GM12891 (cell line): ENCODE results near the gene PRMT6. TPM values are rescaled to one million over a fixed set of nuclear protein-coding genes. Genes with fewer than 3 reads are reported as not detected.
"Not testable (repeated sequence)": the region's sequence is repeated elsewhere in the genome, so short reads cannot be mapped to it uniquely, and the experiment has no call there.

Source experiments
- DNase-seq: peaks from one replicate; pipeline ENCODE4 v3.0.0; 2011; ENCODE audit warnings: low spot score; ENCODE audit not compliant: insufficient read length
- FAIRE-seq: peaks from 2 replicates; lab custom pipeline; 2011; peaks lifted over from hg19 to GRCh38; lab: Jason Lieb, UNC
- PAX5 ChIP-seq: IDR thresholded peaks from 2 replicates; pipeline ENCODE4 v1.6.1; 2011; ENCODE audit warnings: low read length, moderate library complexity, mild to moderate bottlenecking; ENCODE audit not compliant: insufficient read depth, severe bottlenecking
- POLR2A ChIP-seq: IDR thresholded peaks from 2 replicates; pipeline ENCODE4 v1.6.1; 2011; ENCODE audit warnings: low read depth, low read length, control low read depth
- POLR2AphosphoS5 ChIP-seq: IDR thresholded peaks from 2 replicates; pipeline ENCODE4 v1.6.1; 2011; ENCODE audit warnings: low read depth, low read length, control low read depth
- POU2F2 ChIP-seq: IDR thresholded peaks from 2 replicates; pipeline ENCODE4 v1.6.1; 2011; ENCODE audit warnings: low read depth, mild to moderate bottlenecking, control low read depth, low read length, moderate library complexity
- SPI1 ChIP-seq: IDR thresholded peaks from 2 replicates; pipeline ENCODE4 v1.6.1; 2011; ENCODE audit warnings: low read depth, low read length, control low read depth
- TAF1 ChIP-seq: IDR thresholded peaks from 2 replicates; pipeline ENCODE4 v1.6.1; 2011; ENCODE audit warnings: low read depth, low read length, control low read depth
- polyA plus RNA-seq: library from polyadenylated mRNA; unstranded; fragments of >200 nt; gene quantifications from one replicate; pipeline ENCODE4 v1.2.1, GENCODE V29; 2012; ENCODE audit warnings: low read depth, missing spikeins, inconsistent platforms; ENCODE audit not compliant: missing spikeins

Gene PRMT6
- polyA plus RNA-seq = 12.3 TPM

DNA sequence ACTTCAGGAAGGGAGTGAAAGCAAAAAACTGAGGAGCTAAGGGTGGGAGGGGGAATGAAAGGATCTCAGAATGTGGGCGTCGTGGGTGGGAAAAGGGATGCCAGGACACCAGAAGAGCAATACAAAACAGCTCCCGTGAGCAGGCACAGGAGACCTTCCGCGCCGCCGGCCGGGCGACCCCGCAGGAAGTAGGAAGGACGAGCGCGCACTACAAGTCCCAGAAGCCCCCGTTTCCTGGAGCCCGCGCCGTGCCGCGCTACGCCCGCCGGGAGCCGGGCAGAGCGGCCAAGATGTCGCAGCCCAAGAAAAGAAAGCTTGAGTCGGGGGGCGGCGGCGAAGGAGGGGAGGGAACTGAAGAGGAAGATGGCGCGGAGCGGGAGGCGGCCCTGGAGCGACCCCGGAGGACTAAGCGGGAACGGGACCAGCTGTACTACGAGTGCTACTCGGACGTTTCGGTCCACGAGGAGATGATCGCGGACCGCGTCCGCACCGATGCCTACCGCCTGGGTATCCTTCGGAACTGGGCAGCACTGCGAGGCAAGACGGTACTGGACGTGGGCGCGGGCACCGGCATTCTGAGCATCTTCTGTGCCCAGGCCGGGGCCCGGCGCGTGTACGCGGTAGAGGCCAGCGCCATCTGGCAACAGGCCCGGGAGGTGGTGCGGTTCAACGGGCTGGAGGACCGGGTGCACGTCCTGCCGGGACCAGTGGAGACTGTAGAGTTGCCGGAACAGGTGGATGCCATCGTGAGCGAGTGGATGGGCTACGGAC lies at the start of gene PRMT6:
TSS of gene PRMT6 (plus strand) at position 249 of the 771 bp plus-strand sequence. CDS start at position 291, 42 bp downstream.
- peak; percentile 78 for FAIRE-seq
- TF ChIP-seq POLR2A = peak; percentile 41; the same call in 1 of the 2 replicates
- TF ChIP-seq PAX5 = peak; percentile 20
- peak; percentile 81 for TF ChIP-seq TAF1
- no peak; the same call in none of the 2 replicates for TF ChIP-seq POLR2AphosphoS5
- 0 out of 2 replicates have a peak, but pooled peaks have one; percentile 19 for TF ChIP-seq SPI1
- DNase-seq = peak; percentile 71

DNA sequence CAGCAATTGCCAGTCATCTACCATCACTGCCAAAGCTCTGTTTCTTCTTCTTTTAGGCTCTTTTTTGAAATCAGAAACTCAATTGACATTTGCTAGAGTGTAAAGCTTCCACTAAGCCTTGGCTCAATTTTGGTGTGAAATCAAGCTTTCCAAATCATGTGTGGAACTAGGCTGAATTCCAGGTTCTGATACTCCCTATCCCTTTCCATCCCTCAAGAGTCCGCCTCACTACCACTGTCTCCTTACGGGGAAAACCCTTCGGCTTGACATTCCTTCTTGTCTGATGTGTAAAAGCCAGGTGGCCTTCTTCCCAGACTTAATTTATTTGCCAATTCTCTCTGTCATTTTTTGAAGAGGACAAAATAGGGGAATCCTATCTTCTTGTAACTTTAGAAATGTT lies 47.2 kb upstream of the PRMT6 start:
- TF ChIP-seq PAX5 (no peak), POLR2A (no peak), SPI1 (no peak), TAF1 (no peak), POU2F2 (no peak), POLR2AphosphoS5 (no peak)
- FAIRE-seq = no peak
- no peak for DNase-seq

DNA sequence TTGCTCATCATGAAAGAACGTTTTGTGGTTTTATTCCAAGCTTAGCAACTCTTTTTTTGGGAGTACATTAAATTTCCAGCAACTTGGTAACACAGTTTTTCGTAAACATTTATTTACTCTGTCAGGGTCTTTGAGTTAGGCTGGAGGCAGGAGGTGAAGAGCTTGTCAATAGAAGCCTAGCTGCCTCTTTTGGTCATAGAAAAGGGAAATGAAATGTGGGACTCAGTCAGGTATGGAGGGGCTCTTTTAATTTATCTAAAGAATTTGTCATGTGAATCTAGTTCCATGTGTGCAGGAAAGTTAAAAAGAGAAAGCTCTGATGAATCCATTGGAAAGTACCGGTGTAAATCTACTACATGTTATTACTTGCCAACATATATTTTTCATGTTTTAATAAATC lies 45.9 kb upstream of the PRMT6 start:
- FAIRE-seq (no peak), DNase-seq (no peak)
- TF ChIP-seq POU2F2 (no peak), POLR2AphosphoS5 (no peak), SPI1 (peak; percentile 81), POLR2A (no peak), TAF1 (no peak), PAX5 (no peak)

DNA sequence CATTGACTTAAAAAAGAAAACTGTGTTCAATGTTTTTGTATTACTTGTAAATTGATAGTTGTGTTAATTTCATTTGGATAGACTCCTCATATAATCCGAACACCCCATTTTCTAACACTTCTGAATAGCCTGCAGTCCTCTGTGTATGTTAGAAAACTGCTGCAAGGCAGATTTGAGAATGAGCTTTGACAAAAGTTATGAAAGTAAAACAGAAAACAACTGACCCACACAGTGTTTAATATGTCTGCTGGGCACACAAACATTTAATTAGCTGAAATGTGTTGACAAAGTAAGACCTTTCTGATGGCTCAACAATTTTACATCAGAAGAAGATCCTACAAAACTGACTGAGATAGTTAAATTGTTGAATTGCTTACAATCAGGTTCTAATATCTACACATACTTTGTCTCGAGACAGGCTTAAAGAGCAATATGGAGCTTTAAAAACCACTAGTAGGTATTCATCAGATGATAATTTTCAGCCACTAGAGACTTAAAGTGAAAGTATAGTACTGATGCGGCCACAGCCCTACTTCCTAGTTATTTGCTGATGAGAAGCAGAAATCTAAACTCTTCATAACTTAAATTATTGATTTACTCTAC lies 40.0 kb upstream of the PRMT6 start:
- DNase-seq (peak; percentile 13), FAIRE-seq (peak; percentile 72)
- no peak for TF ChIP-seq SPI1
- no peak for TF ChIP-seq PAX5
- TF ChIP-seq POU2F2 = no peak
- no peak for TF ChIP-seq TAF1
- no peak for TF ChIP-seq POLR2AphosphoS5
- TF ChIP-seq POLR2A = no peak

DNA sequence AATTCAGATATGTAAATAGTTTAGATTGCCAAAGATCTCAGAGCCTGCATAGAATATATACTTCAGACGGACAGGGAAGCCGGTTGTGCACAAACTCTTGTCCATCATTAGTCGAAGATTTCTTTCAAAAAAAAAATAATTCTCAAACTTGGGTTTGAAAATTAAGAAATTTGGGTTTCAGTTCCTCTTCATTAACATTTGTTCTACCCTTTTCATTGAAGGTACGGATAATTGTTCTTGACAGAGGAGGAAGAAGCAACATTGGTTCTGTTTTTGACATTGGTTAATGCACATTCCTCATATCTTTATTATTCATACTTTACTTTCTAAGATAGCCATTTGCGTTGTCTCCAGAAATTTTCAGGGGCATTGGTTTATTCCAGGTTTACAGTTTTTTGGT lies 38.0 kb upstream of the PRMT6 start:
- FAIRE-seq (no peak), DNase-seq (no peak)

DNA sequence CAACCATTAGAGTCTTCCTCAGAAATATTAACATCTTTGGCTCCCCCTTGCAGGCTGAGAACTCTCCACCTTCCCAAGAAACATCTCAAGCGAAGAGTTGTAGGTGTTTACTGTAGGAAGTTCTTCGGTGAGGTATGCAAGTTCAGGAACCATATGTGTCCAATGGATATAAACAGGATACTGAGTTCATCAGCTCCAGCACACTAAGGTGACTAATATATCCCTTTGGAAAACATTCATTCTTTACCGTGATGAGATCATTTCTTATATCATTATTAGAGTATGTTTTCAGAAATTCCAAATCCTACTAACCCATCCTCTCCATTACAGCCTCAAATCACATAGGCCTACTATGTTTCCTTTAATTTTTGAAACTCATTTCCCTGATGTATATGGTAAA lies 37.3 kb upstream of the PRMT6 start:
- no peak for DNase-seq
- no peak for TF ChIP-seq SPI1
- TF ChIP-seq TAF1 = no peak
- TF ChIP-seq PAX5 = no peak
- no peak for TF ChIP-seq POLR2A
- TF ChIP-seq POU2F2 = no peak
- TF ChIP-seq POLR2AphosphoS5 = no peak
- FAIRE-seq = no peak

More for the DNA sequence above, 38.0 kb upstream of the PRMT6 start:
- TF ChIP-seq SPI1 = peak; percentile 53; the same call in 1 of the 2 replicates
- TF ChIP-seq POU2F2 = no peak

DNA sequence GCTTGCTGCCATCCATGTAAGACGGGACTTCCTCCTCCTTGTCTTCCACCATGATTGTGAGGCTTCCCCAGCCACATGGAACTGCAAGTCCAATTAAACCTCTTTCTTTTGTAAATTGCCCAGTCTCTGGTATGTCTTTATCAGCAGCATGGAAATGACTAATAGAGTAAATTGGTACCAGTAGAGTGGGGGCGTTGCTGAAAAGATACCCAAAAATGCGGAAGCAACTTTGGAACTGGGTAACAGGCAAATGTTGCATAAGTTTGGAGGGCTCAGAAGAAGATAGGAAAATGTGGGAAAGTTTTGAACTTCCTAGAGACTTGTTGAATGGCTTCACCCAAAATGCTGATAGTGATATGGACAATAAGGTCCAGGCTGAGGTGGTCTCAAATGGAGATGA lies 17.6 kb upstream of the PRMT6 start:
- DNase-seq, FAIRE-seq: not testable (repeated sequence)

DNA sequence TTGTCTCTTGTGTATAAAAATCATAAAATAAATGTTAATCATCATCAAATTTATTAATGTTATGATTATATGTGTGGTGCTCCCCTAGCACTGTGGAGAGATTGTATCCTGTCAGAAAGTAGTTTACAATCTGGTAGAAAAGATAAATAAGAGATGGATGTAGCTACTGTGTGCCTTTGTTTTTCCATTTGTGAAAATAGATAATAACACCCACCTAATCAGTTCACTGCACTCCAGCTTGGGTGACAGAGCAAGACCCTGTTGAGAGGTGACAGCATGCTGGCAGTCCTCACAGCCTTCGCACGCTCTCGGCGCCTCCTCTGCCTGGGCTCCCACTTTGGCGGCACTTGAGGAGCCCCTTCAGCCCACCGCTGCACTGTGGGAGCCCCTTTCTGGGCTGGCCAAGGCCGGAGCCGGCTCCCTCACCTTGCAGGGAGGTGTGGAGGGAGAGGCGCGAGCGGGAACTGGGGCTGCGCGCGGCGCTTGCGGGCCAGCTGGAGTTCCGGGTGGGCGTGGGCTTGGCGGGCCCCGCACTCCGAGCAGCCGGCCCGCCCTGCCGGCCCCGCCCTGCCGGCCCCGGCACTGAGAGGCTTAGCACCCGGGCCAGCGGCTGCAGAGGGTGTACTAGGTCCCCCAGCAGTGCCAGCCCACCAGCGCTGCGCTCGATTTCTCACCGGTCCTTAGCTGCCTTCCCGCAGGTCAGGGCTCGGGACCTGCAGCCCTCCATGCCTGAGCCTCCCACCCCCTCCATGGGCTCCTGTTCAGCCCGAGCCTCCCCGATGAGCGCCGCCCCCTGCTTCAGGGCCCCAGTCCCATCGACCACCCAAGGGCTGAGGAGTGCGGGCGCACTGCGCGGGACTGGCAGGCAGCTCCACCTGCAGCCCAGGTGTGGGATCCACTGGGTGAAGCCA lies 11.9 kb upstream of the PRMT6 start:
- not testable (repeated sequence) for FAIRE-seq, DNase-seq

DNA sequence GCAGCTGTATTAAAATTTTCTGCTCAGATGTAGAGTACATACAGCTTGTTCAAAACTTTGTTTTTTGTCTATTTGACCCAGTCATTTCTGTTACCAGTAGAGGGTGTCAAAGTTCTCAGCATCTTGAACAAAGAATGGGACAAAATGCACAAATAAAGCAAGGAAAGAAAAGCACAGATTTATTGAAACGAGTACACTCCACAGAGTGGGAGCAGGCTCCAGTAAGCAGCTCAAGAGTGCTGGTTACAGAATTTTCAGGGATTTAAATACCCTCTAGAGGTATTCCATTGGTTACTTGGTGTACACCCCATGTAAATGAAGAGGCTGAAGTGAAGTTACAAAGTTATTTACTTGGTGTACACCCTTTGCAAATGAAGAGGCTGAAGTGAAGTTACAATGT lies 8.9 kb upstream of the PRMT6 start:
- no peak for TF ChIP-seq POLR2A
- FAIRE-seq (no peak), DNase-seq (no peak)

DNA sequence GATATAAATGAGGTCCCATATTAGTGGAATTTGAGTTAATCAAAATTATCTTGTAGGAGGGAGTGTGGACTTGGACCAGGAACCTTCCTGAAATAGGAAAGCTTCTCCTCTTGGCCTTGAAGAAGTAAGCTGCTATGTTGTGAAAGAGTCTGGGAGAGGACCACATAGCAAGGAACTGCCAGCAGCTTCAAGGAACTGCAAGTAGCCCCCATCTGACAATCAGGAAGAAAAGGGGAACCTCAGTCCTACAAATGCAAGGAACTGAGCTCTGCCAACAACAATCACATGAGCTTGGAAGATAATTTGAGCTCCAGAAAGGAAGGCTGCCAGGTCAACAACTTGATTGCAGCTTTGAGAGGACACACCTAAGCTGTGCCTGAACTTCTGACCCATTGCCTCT lies 8.2 kb upstream of the PRMT6 start:
- TF ChIP-seq POU2F2 = no peak
- no peak for TF ChIP-seq PAX5
- no peak for TF ChIP-seq POLR2AphosphoS5
- TF ChIP-seq SPI1 = no peak
- no peak for TF ChIP-seq POLR2A
- no peak for TF ChIP-seq TAF1
- FAIRE-seq (no peak), DNase-seq (no peak)
